ENCODE results near the gene DUSP22.

DUSP22 gene

DNA sequence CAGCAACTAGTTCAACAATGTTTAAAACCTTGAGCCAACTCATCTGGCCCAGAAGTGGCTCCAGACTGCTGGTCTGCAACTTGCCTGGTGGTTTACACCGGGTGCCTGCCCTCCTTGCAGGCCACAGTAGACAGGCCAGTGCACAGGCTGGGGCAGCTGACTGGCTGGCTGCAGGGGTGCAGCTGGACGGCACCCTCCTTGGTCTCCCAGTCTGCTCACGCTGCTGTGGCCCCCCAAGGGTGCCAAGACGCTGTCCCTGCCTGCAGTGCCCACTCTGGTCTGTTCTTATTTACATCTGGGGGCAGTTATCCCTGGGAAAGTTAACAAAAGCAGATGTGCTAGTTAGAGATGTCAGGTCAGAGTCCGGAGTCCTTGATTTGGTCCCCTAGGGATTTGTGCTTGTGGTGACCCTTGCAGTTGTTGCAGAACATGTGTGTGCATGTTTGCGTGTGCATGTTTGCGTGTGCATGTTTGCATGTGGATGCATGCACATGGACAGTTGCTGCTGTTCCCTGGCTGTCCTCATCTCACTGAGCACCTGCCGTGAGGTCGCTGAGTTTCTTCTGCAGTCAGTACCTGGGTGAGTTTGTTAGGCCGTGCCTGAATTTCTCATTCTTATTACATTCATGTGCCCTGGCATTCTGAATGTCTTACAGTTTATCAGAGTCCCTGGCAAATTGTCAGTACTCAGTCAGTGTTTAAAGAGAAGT lies 51.1 kb downstream of the DUSP22 start:
- no peaks in the 10 kb centered on the region for H3K9me2 ChIP-seq (replicated peaks; ENCODE audit: control insufficient read depth, low read length)
- no peaks in the 10 kb centered on the region for H4K20me1 ChIP-seq (ENCODE audit: control insufficient read depth, insufficient read depth, low read depth, low read length)
- no peaks in the 10 kb centered on the region for H3K27me3 ChIP-seq (ENCODE audit: control insufficient read depth, low read length)
- no peaks in the 10 kb centered on the region for H3K79me2 ChIP-seq (ENCODE audit: control insufficient read depth, low read length)
- peaks cover 10% of the 10 kb centered on the region; the same call in 1 of the 2 replicates for H3K9me3 ChIP-seq (ENCODE audit: control insufficient read depth, insufficient read depth, low read length)
- H3K4me2 ChIP-seq (ENCODE audit: low read length) = no peak overlapping the region
- TF ChIP-seq EZH2phosphoT487 (IDR thresholded peaks at IDR 0.05; ENCODE audit: borderline replicate concordance, low read length) = no peak
- TF ChIP-seq, protein P1, sequence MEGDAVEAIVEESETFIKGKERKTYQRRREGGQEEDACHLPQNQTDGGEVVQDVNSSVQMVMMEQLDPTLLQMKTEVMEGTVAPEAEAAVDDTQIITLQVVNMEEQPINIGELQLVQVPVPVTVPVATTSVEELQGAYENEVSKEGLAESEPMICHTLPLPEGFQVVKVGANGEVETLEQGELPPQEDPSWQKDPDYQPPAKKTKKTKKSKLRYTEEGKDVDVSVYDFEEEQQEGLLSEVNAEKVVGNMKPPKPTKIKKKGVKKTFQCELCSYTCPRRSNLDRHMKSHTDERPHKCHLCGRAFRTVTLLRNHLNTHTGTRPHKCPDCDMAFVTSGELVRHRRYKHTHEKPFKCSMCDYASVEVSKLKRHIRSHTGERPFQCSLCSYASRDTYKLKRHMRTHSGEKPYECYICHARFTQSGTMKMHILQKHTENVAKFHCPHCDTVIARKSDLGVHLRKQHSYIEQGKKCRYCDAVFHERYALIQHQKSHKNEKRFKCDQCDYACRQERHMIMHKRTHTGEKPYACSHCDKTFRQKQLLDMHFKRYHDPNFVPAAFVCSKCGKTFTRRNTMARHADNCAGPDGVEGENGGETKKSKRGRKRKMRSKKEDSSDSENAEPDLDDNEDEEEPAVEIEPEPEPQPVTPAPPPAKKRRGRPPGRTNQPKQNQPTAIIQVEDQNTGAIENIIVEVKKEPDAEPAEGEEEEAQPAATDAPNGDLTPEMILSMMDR (IDR thresholded peaks at IDR 0.05; ENCODE audit: low read depth, low read length, poor library complexity, severe bottlenecking) = no peak
- peaks cover 8% of the 10 kb centered on the region for H3K4me1 ChIP-seq (ENCODE audit: control insufficient read depth, low read length)
- H3K36me3 ChIP-seq (ENCODE audit: control insufficient read depth, low read length) = no peaks in the 10 kb centered on the region
- no peaks in the 10 kb centered on the region for H3F3A ChIP-seq (ENCODE audit: control insufficient read depth, insufficient read depth)
- no peak overlapping the region for H3K27ac ChIP-seq (ENCODE audit: low read depth, low read length)
- no peak overlapping the region for H3K4me3 ChIP-seq (ENCODE audit: low read length)

DNA sequence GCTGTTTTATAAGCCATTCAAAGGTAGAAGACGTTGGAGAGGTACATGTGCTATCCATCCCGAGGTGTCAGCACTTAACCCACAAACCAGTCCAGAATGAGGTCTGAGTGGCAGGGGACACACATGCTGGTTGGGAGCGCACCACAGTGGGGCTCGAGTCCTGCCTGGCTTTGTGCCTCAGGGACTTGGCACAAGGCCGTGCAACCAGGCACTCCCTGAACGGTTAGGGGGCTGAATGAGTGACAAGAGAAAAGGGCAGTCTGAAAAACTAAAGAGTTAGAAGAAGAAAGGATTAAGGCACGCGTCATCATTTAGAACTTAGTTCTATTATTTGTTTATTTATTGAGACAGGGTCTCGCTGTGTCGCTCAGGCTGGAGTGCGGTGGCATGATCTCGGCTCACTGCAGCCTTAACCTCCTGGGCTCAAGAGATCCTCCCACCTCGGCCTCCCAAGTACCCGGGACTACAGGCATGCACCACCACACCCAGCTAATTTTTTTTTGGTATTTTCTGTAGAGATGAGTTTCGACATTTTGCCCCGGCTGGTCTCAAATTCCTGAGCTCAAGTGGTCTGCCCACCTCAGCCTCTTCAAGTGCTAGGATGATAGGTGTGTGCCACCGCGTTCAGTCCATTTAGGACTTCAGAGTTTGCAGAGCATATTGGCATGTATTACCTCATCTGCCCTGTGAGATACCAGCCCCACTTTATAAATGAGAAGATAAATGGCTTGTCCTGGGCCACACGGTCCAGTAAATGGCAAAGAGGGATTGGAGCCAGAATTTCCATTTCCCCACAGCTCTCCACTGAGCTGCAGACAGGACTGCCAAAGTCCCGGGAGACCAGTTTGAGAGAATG lies 51.9 kb downstream of the DUSP22 start:
- peaks cover 10% of the 10 kb centered on the region; the same call in 1 of the 2 replicates for H3K9me3 ChIP-seq (ENCODE audit: control insufficient read depth, insufficient read depth, low read length)
- H3K4me2 ChIP-seq (ENCODE audit: low read length) = no peak overlapping the region
- H3K27me3 ChIP-seq (ENCODE audit: control insufficient read depth, low read length) = no peaks in the 10 kb centered on the region
- H3K9me2 ChIP-seq (replicated peaks; ENCODE audit: control insufficient read depth, low read length) = no peaks in the 10 kb centered on the region
- H3K4me1 ChIP-seq (ENCODE audit: control insufficient read depth, low read length) = peaks cover 8% of the 10 kb centered on the region
- no peaks in the 10 kb centered on the region for H3F3A ChIP-seq (ENCODE audit: control insufficient read depth, insufficient read depth)
- TF ChIP-seq, protein P1 (IDR thresholded peaks at IDR 0.05; ENCODE audit: low read depth, low read length, poor library complexity, severe bottlenecking) = no peak
- TF ChIP-seq EZH2phosphoT487 (IDR thresholded peaks at IDR 0.05; ENCODE audit: borderline replicate concordance, low read length) = no peak
- H3K27ac ChIP-seq (ENCODE audit: low read depth, low read length) = no peak overlapping the region
- H3K79me2 ChIP-seq (ENCODE audit: control insufficient read depth, low read length) = no peaks in the 10 kb centered on the region
- H4K20me1 ChIP-seq (ENCODE audit: control insufficient read depth, insufficient read depth, low read depth, low read length) = no peaks in the 10 kb centered on the region
- no peak overlapping the region for H3K4me3 ChIP-seq (ENCODE audit: low read length)
- no peaks in the 10 kb centered on the region for H3K36me3 ChIP-seq (ENCODE audit: control insufficient read depth, low read length)

DNA sequence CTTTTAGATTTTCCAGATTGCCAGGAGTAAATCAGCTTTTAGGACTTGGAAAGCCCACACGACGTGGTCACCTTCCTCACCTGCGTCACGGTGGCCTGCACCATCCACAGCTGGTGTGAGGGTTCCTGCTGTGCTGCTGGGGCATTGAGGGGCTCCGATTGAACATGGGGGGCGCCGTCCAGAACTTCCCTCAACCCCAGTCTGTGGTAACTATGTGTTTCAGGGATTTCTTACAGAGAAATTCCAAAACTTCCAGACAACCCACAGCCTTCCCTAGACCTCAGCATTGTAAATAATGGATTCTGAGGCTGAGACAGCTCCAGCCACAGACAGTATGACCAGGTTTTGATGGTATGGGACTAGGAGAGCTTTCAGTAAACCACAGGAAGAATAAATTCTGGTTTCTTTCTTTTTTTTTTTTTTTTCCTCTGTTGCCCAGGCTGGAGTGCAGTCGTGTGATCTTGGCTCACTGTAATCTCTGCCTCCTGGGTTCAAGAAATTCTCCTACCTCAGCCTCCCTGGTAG lies 52.6 kb downstream of the DUSP22 start:
- H3K36me3 ChIP-seq (ENCODE audit: control insufficient read depth, low read length) = no peaks in the 10 kb centered on the region
- H4K20me1 ChIP-seq (ENCODE audit: control insufficient read depth, insufficient read depth, low read depth, low read length) = no peaks in the 10 kb centered on the region
- no peak overlapping the region for H3K4me3 ChIP-seq (ENCODE audit: low read length)
- H3K9me3 ChIP-seq (ENCODE audit: control insufficient read depth, insufficient read depth, low read length) = peaks cover 10% of the 10 kb centered on the region; the same call in 1 of the 2 replicates
- H3K27me3 ChIP-seq (ENCODE audit: control insufficient read depth, low read length) = no peaks in the 10 kb centered on the region
- H3K9me2 ChIP-seq (replicated peaks; ENCODE audit: control insufficient read depth, low read length) = no peaks in the 10 kb centered on the region
- no peak for TF ChIP-seq EZH2phosphoT487 (IDR thresholded peaks at IDR 0.05; ENCODE audit: borderline replicate concordance, low read length)
- TF ChIP-seq, protein P1 (IDR thresholded peaks at IDR 0.05; ENCODE audit: low read depth, low read length, poor library complexity, severe bottlenecking) = no peak
- H3K27ac ChIP-seq (ENCODE audit: low read depth, low read length) = no peak overlapping the region
- H3K4me1 ChIP-seq (ENCODE audit: control insufficient read depth, low read length) = peaks cover 8% of the 10 kb centered on the region
- no peaks in the 10 kb centered on the region for H3F3A ChIP-seq (ENCODE audit: control insufficient read depth, insufficient read depth)
- H3K4me2 ChIP-seq (ENCODE audit: low read length) = no peak overlapping the region
- H3K79me2 ChIP-seq (ENCODE audit: control insufficient read depth, low read length) = no peaks in the 10 kb centered on the region
